SK-N-MC (cell line): Measurements from ENCODE around the gene DENND4C.

ENCODE experiments used
- DNase-seq: peaks from one replicate; pipeline ENCODE4 v3.0.0-alpha.2; 2011; ENCODE audit warnings: low read depth, low spot score
- H3K27ac ChIP-seq: fragments of 200-600 bp; sonication (generic); 2 replicates; pipeline ENCODE4 v1.5.1; 2016; ENCODE audit warnings: mixed run types
- H3K36me3 ChIP-seq: fragments of 200-600 bp; sonication (generic); 2 replicates; pipeline ENCODE4 v1.6.1; 2017; ENCODE audit warnings: antibody characterized with exemption, low read length, mixed read lengths; ENCODE audit not compliant: insufficient read depth
- H3K4me3 ChIP-seq: fragments of 200-600 bp; sonication (generic); 2 replicates; pipeline ENCODE4 v1.5.1; 2016
- H3K9ac ChIP-seq: fragments of 200-600 bp; sonication (generic); 2 replicates; pipeline ENCODE4 v1.8.0; 2017; ENCODE audit warnings: mixed run types, mixed read lengths; ENCODE audit not compliant: insufficient read length
- H3K9me3 ChIP-seq: fragments of 200-600 bp; sonication (generic); 2 replicates; pipeline ENCODE4 v1.6.1; 2017; ENCODE audit warnings: low read depth, mild to moderate bottlenecking, antibody characterized with exemption, low read length, moderate library complexity, mixed read lengths
- EZH2 ChIP-seq: fragments of 200-600 bp; sonication (generic); IDR thresholded peaks from one replicate; pipeline ENCODE4 v1.6.1; 2017; ENCODE audit warnings: antibody characterized with exemption
- FOXP2 ChIP-seq: optimal IDR thresholded peaks from 2 replicates; pipeline ENCODE3; 2011; ENCODE audit warnings: mild to moderate bottlenecking, moderate library complexity; ENCODE audit not compliant: insufficient read depth; ENCODE audit errors: extremely low read length, control extremely low read depth
- POLR2AphosphoS5 ChIP-seq: IDR thresholded peaks from 2 replicates; pipeline ENCODE4 v1.6.1; 2012; ENCODE audit warnings: mild to moderate bottlenecking, low read depth, low read length, borderline replicate concordance

Gene DENND4C

GRCh38 chr9:19303216-19303615 lies 72.7 kb downstream of the DENND4C start:
- H3K27ac ChIP-seq = no peak overlapping the region
- H3K9me3 ChIP-seq = no peaks in the 10 kb centered on the region
- H3K9ac ChIP-seq = no peak overlapping the region
- no peak for TF ChIP-seq EZH2
- TF ChIP-seq POLR2AphosphoS5 = no peak
- TF ChIP-seq FOXP2 = no peak
- no peak overlapping the region for H3K4me3 ChIP-seq
- H3K36me3 ChIP-seq = peaks cover 13% of the 10 kb centered on the region
- DNase-seq = no peak

GRCh38 chr9:19306568-19306967 lies 76.1 kb downstream of the DENND4C start:
- Histone ChIP-seq H3K36me3 (no peaks in the 10 kb centered on the region; the same call in 1 of the 2 replicates), H3K9ac (no peak overlapping the region), H3K9me3 (no peaks in the 10 kb centered on the region), H3K27ac (no peak overlapping the region), H3K4me3 (no peak overlapping the region)
- TF ChIP-seq EZH2 = no peak
- no peak for TF ChIP-seq FOXP2
- TF ChIP-seq POLR2AphosphoS5 = no peak
- no peak for DNase-seq

GRCh38 chr9:19310246-19310645 lies 79.8 kb downstream of the DENND4C start:
- no peaks in the 10 kb centered on the region for H3K36me3 ChIP-seq

GRCh38 chr9:19313573-19313972 lies 83.1 kb downstream of the DENND4C start:
- no peaks in the 10 kb centered on the region for H3K9me3 ChIP-seq
- H3K4me3 ChIP-seq = no peak overlapping the region
- H3K27ac ChIP-seq = no peak overlapping the region
- no peak for TF ChIP-seq POLR2AphosphoS5
- no peak for TF ChIP-seq FOXP2
- DNase-seq = no peak
- peaks cover 14% of the 10 kb centered on the region; the same call in 1 of the 2 replicates for H3K36me3 ChIP-seq
- H3K9ac ChIP-seq = no peak overlapping the region

More at GRCh38 chr9:19310246-19310645, 79.8 kb downstream of the DENND4C start:
- TF ChIP-seq EZH2 = no peak
- no peak for TF ChIP-seq POLR2AphosphoS5
- no peak for TF ChIP-seq FOXP2
- H3K9me3 ChIP-seq = no peaks in the 10 kb centered on the region
- no peak overlapping the region for H3K4me3 ChIP-seq
- no peak overlapping the region for H3K9ac ChIP-seq
- H3K27ac ChIP-seq = no peak overlapping the region
- DNase-seq = no peak

GRCh38 chr9:19320495-19320894 lies 90.0 kb downstream of the DENND4C start:
- DNase-seq = no peak
- peaks cover 14% of the 10 kb centered on the region; the same call in 1 of the 2 replicates for H3K36me3 ChIP-seq
- no peak for TF ChIP-seq POLR2AphosphoS5
- TF ChIP-seq FOXP2 = no peak
- no peak for TF ChIP-seq EZH2

GRCh38 chr9:19331877-19332276 lies 101.4 kb downstream of the DENND4C start:
- no peak for DNase-seq
- Histone ChIP-seq H3K36me3 (0 out of 2 replicates have a peak, but pooled peaks cover 3% of the 10 kb centered on the region), H3K9ac (no peak overlapping the region), H3K9me3 (no peaks in the 10 kb centered on the region), H3K4me3 (no peak overlapping the region), H3K27ac (no peak overlapping the region)
- TF ChIP-seq POLR2AphosphoS5 (no peak), EZH2 (no peak), FOXP2 (no peak)

More at GRCh38 chr9:19320495-19320894, 90.0 kb downstream of the DENND4C start:
- Histone ChIP-seq H3K9me3 (no peaks in the 10 kb centered on the region), H3K9ac (no peak overlapping the region), H3K4me3 (no peak overlapping the region), H3K27ac (no peak overlapping the region; the same call in 1 of the 2 replicates)

GRCh38 chr9:19336166-19336565 lies 105.7 kb downstream of the DENND4C start:
- Histone ChIP-seq H3K36me3 (0 out of 2 replicates have a peak, but pooled peaks cover 3% of the 10 kb centered on the region), H3K4me3 (no peak overlapping the region), H3K27ac (no peak overlapping the region), H3K9ac (no peak overlapping the region), H3K9me3 (no peaks in the 10 kb centered on the region)
- no peak for DNase-seq
- TF ChIP-seq POLR2AphosphoS5 (no peak), EZH2 (no peak), FOXP2 (no peak)

GRCh38 chr9:19342947-19343346 lies 112.5 kb downstream of the DENND4C start:
- H3K4me3 ChIP-seq = no peak overlapping the region
- no peak overlapping the region for H3K9ac ChIP-seq
- DNase-seq = no peak
- H3K36me3 ChIP-seq = peaks cover 17% of the 10 kb centered on the region; the same call in 1 of the 2 replicates
- H3K27ac ChIP-seq = no peak overlapping the region
- H3K9me3 ChIP-seq = no peaks in the 10 kb centered on the region
- TF ChIP-seq POLR2AphosphoS5 (no peak), EZH2 (no peak), FOXP2 (no peak)

GRCh38 chr9:19358701-19359100 lies 128.2 kb downstream of the DENND4C start:
- TF ChIP-seq FOXP2 (no peak), POLR2AphosphoS5 (no peak), EZH2 (no peak)
- Histone ChIP-seq H3K27ac (no peak overlapping the region), H3K9ac (no peak overlapping the region), H3K9me3 (no peaks in the 10 kb centered on the region), H3K4me3 (no peak overlapping the region), H3K36me3 (peaks cover 37% of the 10 kb centered on the region; the same call in 1 of the 2 replicates)
- DNase-seq = no peak
